Natural killer cell (primary cell): ENCODE results near the gene MYBPC1. TPM values are rescaled to one million over a fixed set of nuclear protein-coding genes. Genes with fewer than 3 reads are reported as not detected.
A peak's percentile ranks its signal among the peaks of the same experiment; 100 is the strongest.
"Not testable (repeated sequence)": the region's sequence is repeated elsewhere in the genome, so short reads cannot be mapped to it uniquely, and the experiment has no call there.

ENCODE experiments used
- ATAC-seq, 3 donors: fragments of 150-1000 bp in 2 of 3; fragments of 200-7000 bp in 1 of 3; cut with Tn5 transposase; 1 replicate in 1 of 3; 2 replicates in 2 of 3; pipeline ENCODE4 v1.10.0; 2021; ENCODE audit warnings: mild to moderate bottlenecking in 2 of 3, moderate library complexity in 2 of 3
- DNase-seq, 2 donors: peaks; one replicate each; pipeline versions ENCODE4 v3.0.0 to v3.0.0-alpha.2; 2013 to 2021; ENCODE audit warnings: mixed read lengths in 1 of 2
- H3K27ac ChIP-seq: one replicate; pipeline ENCODE4 v1.5.1; 2013; ENCODE audit warnings: mild to moderate bottlenecking, low read length
- H3K27me3 ChIP-seq: one replicate; pipeline ENCODE4 v1.6.1; 2013; ENCODE audit warnings: low read length; ENCODE audit not compliant: control insufficient read depth, insufficient read depth
- H3K36me3 ChIP-seq: one replicate; pipeline ENCODE4 v1.6.1; 2013; ENCODE audit warnings: low read length; ENCODE audit not compliant: control insufficient read depth, insufficient read depth
- H3K4me1 ChIP-seq: one replicate; pipeline ENCODE4 v1.6.1; 2013; ENCODE audit warnings: low read length; ENCODE audit not compliant: control insufficient read depth, insufficient read depth
- H3K4me3 ChIP-seq: one replicate; pipeline ENCODE4 v1.5.1; 2013; ENCODE audit warnings: low read length
- H3K9me3 ChIP-seq: one replicate; pipeline ENCODE4 v1.6.1; 2013; ENCODE audit warnings: low read length; ENCODE audit not compliant: control insufficient read depth, insufficient read depth
- H3K27ac Mint-ChIP-seq, 2 donors: one replicate each; pipeline ENCODE4 v1.8.0; 2022; ENCODE audit warnings: mild to moderate bottlenecking in 2 of 2, mixed read lengths in 2 of 2, moderate library complexity in 1 of 2
- H3K27me3 Mint-ChIP-seq, 2 donors: one replicate each; pipeline ENCODE4 v1.8.0; 2022; ENCODE audit warnings: low read depth in 2 of 2, mixed read lengths in 2 of 2
- H3K36me3 Mint-ChIP-seq: one replicate; pipeline ENCODE4 v1.8.0; 2022; ENCODE audit warnings: mixed read lengths
- H3K4me1 Mint-ChIP-seq, 2 donors: one replicate each; pipeline ENCODE4 v1.8.0; 2022; ENCODE audit warnings: mixed read lengths in 2 of 2
- H3K4me3 Mint-ChIP-seq: one replicate; pipeline ENCODE4 v1.8.0; 2022; ENCODE audit warnings: mild to moderate bottlenecking, moderate library complexity, mixed read lengths
- H3K9me3 Mint-ChIP-seq, 2 donors: one replicate each; pipeline ENCODE4 v1.8.0; 2022; ENCODE audit warnings: mixed read lengths in 2 of 2
- WGBS: methylation state at CpG from one replicate; pipeline ENCODE4 v1.1.7; 2013; ENCODE audit warnings: missing lambda C conversion rate; ENCODE audit not compliant: insufficient coverage; 5-methylcytosine and 5-hydroxymethylcytosine counted together
- intact Hi-C: fragments of 100-400 bp; cut with micrococcal nuclease; formaldehyde crosslinking; loops from one replicate; pipeline ENCODE4 v1.14.2; 2022
- total RNA-seq, 4 donors: library from RNA; stranded (reverse); fragments of 120-200 nt in 1 of 4; gene quantifications; one replicate each; pipeline versions ENCODE4 v1.2.3 to v1.2.4, GENCODE V29; 2013 to 2022
- TF ChIP-seq, protein P1 (sequence below): fragments of 200-600 bp; IDR thresholded peaks from one replicate; pipeline ENCODE4 v1.8.0; 2022; ENCODE audit warnings: antibody characterized with exemption

MYBPC1 gene
- total RNA-seq, 3 donors from 2014 or later (not counting 1 experiment from before 2014, with no cell fraction given) = not detected

GRCh38 chr12:101678081-101678480, 83.3 kb downstream of the MYBPC1 start:
- H3K4me1 Mint-ChIP-seq = peaks cover 7 to 11% of the 10 kb centered on the region in 2 donors
- no peaks in the 10 kb centered on the region for H3K36me3 Mint-ChIP-seq
- Histone ChIP-seq H3K4me3 (no peak overlapping the region), H3K27ac (no peak overlapping the region), H3K36me3 (no peaks in the 10 kb centered on the region), H3K27me3 (peaks cover 5% of the 10 kb centered on the region), H3K4me1 (no peaks in the 10 kb centered on the region), H3K9me3 (no peaks in the 10 kb centered on the region)
- H3K27me3 Mint-ChIP-seq = peaks cover 29 to 33% of the 10 kb centered on the region in 2 donors
- ATAC-seq (peak in 2 of 3 donors; percentile 49 to 74), DNase-seq (peak in 1 of 2 donors; percentile 15)
- no peak overlapping the region for H3K4me3 Mint-ChIP-seq
- intact Hi-C loops = loop anchor here (10.0 kb wide), 1 partner anchor 67 kb away; no protein-coding TSS in a partner anchor
- TF ChIP-seq, protein P1, sequence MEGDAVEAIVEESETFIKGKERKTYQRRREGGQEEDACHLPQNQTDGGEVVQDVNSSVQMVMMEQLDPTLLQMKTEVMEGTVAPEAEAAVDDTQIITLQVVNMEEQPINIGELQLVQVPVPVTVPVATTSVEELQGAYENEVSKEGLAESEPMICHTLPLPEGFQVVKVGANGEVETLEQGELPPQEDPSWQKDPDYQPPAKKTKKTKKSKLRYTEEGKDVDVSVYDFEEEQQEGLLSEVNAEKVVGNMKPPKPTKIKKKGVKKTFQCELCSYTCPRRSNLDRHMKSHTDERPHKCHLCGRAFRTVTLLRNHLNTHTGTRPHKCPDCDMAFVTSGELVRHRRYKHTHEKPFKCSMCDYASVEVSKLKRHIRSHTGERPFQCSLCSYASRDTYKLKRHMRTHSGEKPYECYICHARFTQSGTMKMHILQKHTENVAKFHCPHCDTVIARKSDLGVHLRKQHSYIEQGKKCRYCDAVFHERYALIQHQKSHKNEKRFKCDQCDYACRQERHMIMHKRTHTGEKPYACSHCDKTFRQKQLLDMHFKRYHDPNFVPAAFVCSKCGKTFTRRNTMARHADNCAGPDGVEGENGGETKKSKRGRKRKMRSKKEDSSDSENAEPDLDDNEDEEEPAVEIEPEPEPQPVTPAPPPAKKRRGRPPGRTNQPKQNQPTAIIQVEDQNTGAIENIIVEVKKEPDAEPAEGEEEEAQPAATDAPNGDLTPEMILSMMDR = no peak
- no peaks in the 10 kb centered on the region for H3K9me3 Mint-ChIP-seq
- no peak overlapping the region for H3K27ac Mint-ChIP-seq

DNA sequence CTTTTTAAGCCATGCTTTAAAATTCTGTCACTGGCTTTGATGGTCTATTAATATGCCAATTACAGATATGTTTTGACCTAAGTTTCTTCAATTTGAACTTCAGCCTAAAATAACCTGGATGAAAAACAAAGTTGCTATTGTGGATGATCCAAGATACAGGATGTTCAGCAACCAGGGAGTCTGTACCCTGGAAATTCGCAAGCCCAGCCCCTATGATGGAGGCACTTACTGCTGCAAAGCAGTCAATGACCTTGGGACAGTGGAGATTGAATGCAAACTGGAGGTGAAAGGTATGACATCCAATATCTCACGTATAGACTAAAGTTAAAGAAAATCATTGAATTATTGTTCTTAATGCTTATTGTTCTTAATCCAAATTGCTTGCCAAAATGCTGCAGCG, 85.5 kb downstream of the MYBPC1 start:
- no peaks in the 10 kb centered on the region for H3K4me1 ChIP-seq
- no peaks in the 10 kb centered on the region for H3K36me3 Mint-ChIP-seq
- H3K4me3 ChIP-seq = no peak overlapping the region
- no peak overlapping the region for H3K27ac Mint-ChIP-seq
- no peaks in the 10 kb centered on the region for H3K36me3 ChIP-seq
- H3K27ac ChIP-seq = no peak overlapping the region
- DNase-seq (no peak), ATAC-seq (no peak)
- TF ChIP-seq, protein P1 = no peak
- peaks cover 30 to 39% of the 10 kb centered on the region in 2 donors for H3K27me3 Mint-ChIP-seq
- intact Hi-C loops = no loop called here
- H3K4me3 Mint-ChIP-seq = no peak overlapping the region
- no peaks in the 10 kb centered on the region for H3K9me3 ChIP-seq
- 99% methylated on average over 3 of the region's 3 CpGs for WGBS
- H3K9me3 Mint-ChIP-seq = no peaks in the 10 kb centered on the region
- peaks cover 7 to 11% of the 10 kb centered on the region in 2 donors for H3K4me1 Mint-ChIP-seq
- peaks cover 6% of the 10 kb centered on the region for H3K27me3 ChIP-seq

DNA sequence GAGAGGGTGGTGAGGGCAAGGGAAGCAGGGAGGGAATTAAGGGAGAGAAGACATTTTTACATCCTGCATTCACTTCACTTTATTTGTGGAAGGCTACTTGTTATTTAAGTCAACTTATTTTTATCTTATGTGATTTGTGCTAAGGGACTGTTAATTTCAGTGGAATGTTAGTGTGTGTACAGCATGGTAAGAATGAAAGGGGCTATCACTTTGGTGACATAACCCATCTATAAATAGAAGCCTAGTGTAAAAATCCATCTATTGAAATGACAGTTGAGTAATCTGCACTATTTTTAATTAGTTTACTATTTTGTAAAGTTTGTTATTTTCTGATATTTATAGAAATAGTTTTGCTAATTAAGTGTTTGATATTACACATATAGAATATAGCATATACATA, 85.9 kb downstream of the MYBPC1 start:
- no peaks in the 10 kb centered on the region for H3K36me3 ChIP-seq
- no peak for ATAC-seq

DNA sequence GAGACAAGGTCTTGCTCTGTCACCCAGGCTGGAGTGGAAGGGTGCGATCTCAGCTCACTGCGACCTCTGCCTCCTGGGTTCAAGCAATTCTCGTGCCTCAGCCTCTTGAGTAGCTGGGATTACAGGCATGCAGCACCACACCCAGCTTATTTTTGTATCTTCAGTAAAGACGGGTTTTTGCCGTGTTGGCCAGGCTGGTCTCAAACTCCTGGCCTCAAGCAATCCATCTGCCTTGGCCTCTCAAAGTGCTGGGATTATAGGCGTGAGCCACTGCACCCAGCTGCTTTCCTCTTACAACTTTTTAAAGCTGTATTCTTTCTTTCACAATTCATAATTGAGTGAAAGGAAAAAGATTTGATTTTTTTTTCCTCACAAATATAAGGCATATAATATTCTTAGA, 86.9 kb downstream of the MYBPC1 start:
- H3K27me3 ChIP-seq, intact Hi-C loops, H3K4me1 ChIP-seq, H3K36me3 Mint-ChIP-seq, DNase-seq, H3K27ac ChIP-seq, H3K27ac Mint-ChIP-seq, H3K4me3 ChIP-seq, H3K36me3 ChIP-seq, H3K4me3 Mint-ChIP-seq, H3K9me3 Mint-ChIP-seq, H3K9me3 ChIP-seq, ATAC-seq: not testable (repeated sequence)
- peaks cover 7 to 11% of the 10 kb centered on the region in 2 donors for H3K4me1 Mint-ChIP-seq
- WGBS = 96% methylated on average over 6 of the region's 6 CpGs
- H3K27me3 Mint-ChIP-seq = peaks cover 29 to 39% of the 10 kb centered on the region in 2 donors

More for the DNA sequence above, 85.9 kb downstream of the MYBPC1 start:
- intact Hi-C loops = no loop called here
- TF ChIP-seq, protein P1 = no peak
- no peaks in the 10 kb centered on the region for H3K9me3 ChIP-seq
- Mint-ChIP-seq H3K4me1 (peaks cover 7 to 11% of the 10 kb centered on the region in 2 donors), H3K4me3 (no peak overlapping the region), H3K27me3 (peaks cover 29 to 39% of the 10 kb centered on the region in 2 donors), H3K9me3 (no peaks in the 10 kb centered on the region), H3K27ac (no peak overlapping the region), H3K36me3 (no peaks in the 10 kb centered on the region)
- H3K27ac ChIP-seq = no peak overlapping the region
- peaks cover 6% of the 10 kb centered on the region for H3K27me3 ChIP-seq
- no peaks in the 10 kb centered on the region for H3K4me1 ChIP-seq
- DNase-seq = no peak
- no peak overlapping the region for H3K4me3 ChIP-seq
